ENCODE results near the gene LUM.

LUM gene

GRCh38 chr12:91106283-91106682, 5.0 kb downstream of the LUM start:
- DNase-seq (ENCODE audit: extremely low spot score), result no peak
- POLR2A ChIA-PET, result no interaction called here
- no peak for TF ChIP-seq CTCF (IDR thresholded peaks at IDR 0.05; ENCODE audit: control extremely low read depth, extremely low read depth, low read depth, missing control alignments)
- CTCF ChIA-PET, result interaction anchor here (1.7 kb wide), 1 partner anchor 127 kb away, joined by 5 read pairs; no protein-coding TSS in a partner anchor

GRCh38 chr12:91105807-91106206, 5.5 kb downstream of the LUM start:
- ChIA-PET CTCF (interaction anchor here (1.7 kb wide), 1 partner anchor 127 kb away, joined by 5 read pairs; no protein-coding TSS in a partner anchor), POLR2A (no interaction called here)
- no peak for TF ChIP-seq CTCF (IDR thresholded peaks at IDR 0.05; ENCODE audit: control extremely low read depth, extremely low read depth, low read depth, missing control alignments)
- DNase-seq (ENCODE audit: extremely low spot score), result no peak

- ChIA-PET CTCF (interaction anchor here (1.7 kb wide), 1 partner anchor 126 kb away, joined by 5 read pairs; no protein-coding TSS in a partner anchor), POLR2A (no interaction called here)
- TF ChIP-seq CTCF (IDR thresholded peaks at IDR 0.05; ENCODE audit: control extremely low read depth, extremely low read depth, low read depth, missing control alignments), result no peak
- DNase-seq (ENCODE audit: extremely low spot score), result no peak
Observed at GRCh38 chr12:91104812-91105466, 6.4 kb downstream of the LUM start.

GRCh38 chr12:91103624-91104023, 7.7 kb downstream of the LUM start:
- TF ChIP-seq CTCF (IDR thresholded peaks at IDR 0.05; ENCODE audit: control extremely low read depth, extremely low read depth, low read depth, missing control alignments), result no peak
- POLR2A ChIA-PET, result no interaction called here
- DNase-seq (ENCODE audit: extremely low spot score), result no peak
- CTCF ChIA-PET, result no interaction called here

GRCh38 chr12:91103101-91103500, 8.2 kb downstream of the LUM start:
- no peak for DNase-seq (ENCODE audit: extremely low spot score)
- ChIA-PET CTCF (no interaction called here), POLR2A (no interaction called here)
- TF ChIP-seq CTCF (IDR thresholded peaks at IDR 0.05; ENCODE audit: control extremely low read depth, extremely low read depth, low read depth, missing control alignments), result no peak

GRCh38 chr12:91100906-91101305, 10.4 kb downstream of the LUM start:
- no peak for DNase-seq (ENCODE audit: extremely low spot score)
- POLR2A ChIA-PET, result no interaction called here
- TF ChIP-seq CTCF (IDR thresholded peaks at IDR 0.05; ENCODE audit: control extremely low read depth, extremely low read depth, low read depth, missing control alignments), result no peak
- CTCF ChIA-PET, result interaction anchor here (1.3 kb wide), 1 partner anchor 8 kb away, joined by 3 read pairs; no protein-coding TSS in a partner anchor
